ENCODE data around the gene MARS1.

MARS1 gene

GRCh38 chr12:57531836-57532235 is 44.0 kb downstream of the MARS1 start:
- DNase-seq (ENCODE audit: low read depth) = no peak

GRCh38 chr12:57533108-57533507 is 45.2 kb downstream of the MARS1 start:
- DNase-seq (ENCODE audit: low read depth) = no peak

- no peak for DNase-seq (ENCODE audit: low read depth)
Measured at GRCh38 chr12:57534250-57534649, 46.4 kb downstream of the MARS1 start.

- DNase-seq (ENCODE audit: low read depth) = no peak
Measured at GRCh38 chr12:57534991-57535543, 47.2 kb downstream of the MARS1 start.

- no peak for DNase-seq (ENCODE audit: low read depth)
Measured at GRCh38 chr12:57535764-57536596, 48.1 kb downstream of the MARS1 start.

- DNase-seq (ENCODE audit: low read depth) = no peak
Measured at GRCh38 chr12:57536597-57536942, 48.7 kb downstream of the MARS1 start.

GRCh38 chr12:57539134-57539768 is 51.4 kb downstream of the MARS1 start:
- no peak for DNase-seq (ENCODE audit: low read depth)

GRCh38 chr12:57541001-57541400 is 53.1 kb downstream of the MARS1 start:
- DNase-seq (ENCODE audit: low read depth) = no peak

GRCh38 chr12:57541717-57542116 is 53.8 kb downstream of the MARS1 start:
- DNase-seq (ENCODE audit: low read depth) = no peak

- no peak for DNase-seq (ENCODE audit: low read depth)
Measured at GRCh38 chr12:57543581-57543980, 55.7 kb downstream of the MARS1 start.

- no peak for DNase-seq (ENCODE audit: low read depth)
Measured at GRCh38 chr12:57545809-57546437, 58.1 kb downstream of the MARS1 start.

- peak; percentile 87 for DNase-seq (ENCODE audit: low read depth)
Measured at GRCh38 chr12:57546438-57547287, 58.8 kb downstream of the MARS1 start, which contains the start of gene DCTN2. TSS of gene DCTN2 (minus strand) at chr12:57547192. CDS start at chr12:57547063, 129 bp downstream.

- DNase-seq (ENCODE audit: low read depth) = no peak
Measured at GRCh38 chr12:57547288-57548012, 59.6 kb downstream of the MARS1 start.

- DNase-seq (ENCODE audit: low read depth) = no peak
Measured at GRCh38 chr12:57548013-57548315, 60.1 kb downstream of the MARS1 start.

GRCh38 chr12:57548488-57548887 is 60.6 kb downstream of the MARS1 start:
- DNase-seq (ENCODE audit: low read depth) = no peak

GRCh38 chr12:57549203-57549908 is 61.5 kb downstream of the MARS1 start:
- DNase-seq (ENCODE audit: low read depth) = no peak

- peak; percentile 52 for DNase-seq (ENCODE audit: low read depth)
Measured at GRCh38 chr12:57549909-57550640, 62.2 kb downstream of the MARS1 start, which contains the start of gene KIF5A. TSS of gene KIF5A (plus strand) at chr12:57550044. CDS start at chr12:57550272, 228 bp downstream.

- no peak for DNase-seq (ENCODE audit: low read depth)
Measured at GRCh38 chr12:57550641-57551549, 63.0 kb downstream of the MARS1 start.
